Adrenal gland (tissue), 12 donors: ENCODE data around the gene KRT16. TPM values are rescaled to one million over a fixed set of nuclear protein-coding genes. Genes with fewer than 3 reads are reported as not detected.

Source experiments
- DNase-seq, 7 donors: peaks; one replicate each; pipeline ENCODE4 v3.0.0-alpha.2; 2019 to 2020
- H3K27ac ChIP-seq, 5 donors: fragments of 200-600 bp; sonication (generic) in 4 of 5; 1 replicate in 3 of 5; 2 replicates in 2 of 5; pipeline versions ENCODE4 v1.5.1 to v1.8.0; 2016 to 2020; ENCODE audit warnings: mild to moderate bottlenecking in 1 of 5
- H3K27me3 ChIP-seq: fragments of 200-600 bp; 2 replicates; pipeline ENCODE4 v1.8.0; 2021
- H3K36me3 ChIP-seq, 2 donors: fragments of 200-600 bp; replicated peaks in 1 of 2; 1 replicate in 1 of 2; 2 replicates in 1 of 2; pipeline versions ENCODE4 v1.5.1 to v1.8.0; 2018 to 2022
- H3K4me1 ChIP-seq, 2 donors: fragments of 200-600 bp; replicated peaks in 1 of 2; 1 replicate in 1 of 2; 2 replicates in 1 of 2; pipeline versions ENCODE4 v1.5.1 to v1.8.0; 2018 to 2021
- H3K4me3 ChIP-seq, 4 donors: fragments of 200-600 bp; sonication (generic) in 3 of 4; one replicate each; pipeline ENCODE4 v1.5.1; 2016 to 2018
- H3K9me3 ChIP-seq, 3 donors: fragments of 200-600 bp; sonication (generic) in 1 of 3; replicated peaks in 1 of 3; 1 replicate in 2 of 3; 2 replicates in 1 of 3; pipeline versions ENCODE4 v1.5.1 to v1.8.0; 2016 to 2021
- CTCF ChIP-seq, 6 experiments: fragments of 450-650 bp in 4 of 6; fragments of 200-600 bp in 2 of 6; sonication (generic) in 1 of 6; IDR thresholded peaks; 1 replicate in 5 of 6; 2 replicates in 1 of 6; pipeline versions ENCODE4 v1.5.1 to v1.8.0; 2016 to 2021; ENCODE audit warnings: antibody characterized with exemption in 6 of 6, mild to moderate bottlenecking in 2 of 6, moderate library complexity in 1 of 6
- POLR2A ChIP-seq, 2 donors: fragments of 450-650 bp; IDR thresholded peaks; one replicate each; pipeline ENCODE4 v1.6.1; 2017; ENCODE audit warnings: antibody characterized with exemption in 2 of 2, mild to moderate bottlenecking in 2 of 2, moderate library complexity in 1 of 2
- WGBS, 4 donors: extraction: QIAGEN DNeasy Blood & Tissue Kit in 2 of 4; methylation state at CpG; one replicate each; pipeline versions ENCODE4 v1.1.5 to v1.1.7; 2013 to 2017; 5-methylcytosine and 5-hydroxymethylcytosine counted together
- intact Hi-C, 2 donors: fragments of 100-400 bp; cut with DNase I; formaldehyde crosslinking; loops; one replicate each; pipeline versions ENCODE4 v1.14.1 to v1.15.0; 2022 to 2023
- polyA plus RNA-seq, 3 donors: library from polyadenylated mRNA; stranded (reverse); fragments of 200-250 nt in 2 of 3; fragments of 350-450 nt in 1 of 3; fragmentation: Illumina TruSeq in 1 of 3; extraction: RNeasy Lipid Tissue Mini Kit (QIAGEN cat#74804) in 1 of 3; gene quantifications; one replicate each; pipeline ENCODE4 v1.2.3, GENCODE V29; 2013 to 2014
- total RNA-seq, 9 donors: library from RNA; depleted of rRNA in 4 of 9; stranded (reverse); fragments of >200 nt in 4 of 9; fragments of 120-200 nt in 1 of 9; fragmentation: NEBNext Ultra II Directional in 1 of 9; extraction: Animal tissue kit (Norgen Biotek cat#: 25700) in 1 of 9; gene quantifications; one replicate each; pipeline versions ENCODE4 v1.1.0 to v1.2.4, GENCODE V29; 2013 to 2023
- donor health status: healthy with polysubstance abuse.
- donor health status: Bipolar disorder and iron deficiency.
- donor health status: DM: yes; HTN: yes; CAD: no.
- donor health status: DM: no; HTN: no; CAD: no.
- donor health status: DM: no; HTN: no; CAD: no.
- donor health status: DM: yes; HTN: yes; CAD: no.

KRT16 gene
- total and polyA plus RNA-seq, 12 donors: 0.18 to 4.5 (median 0.69) TPM; not detected in 3

DNA sequence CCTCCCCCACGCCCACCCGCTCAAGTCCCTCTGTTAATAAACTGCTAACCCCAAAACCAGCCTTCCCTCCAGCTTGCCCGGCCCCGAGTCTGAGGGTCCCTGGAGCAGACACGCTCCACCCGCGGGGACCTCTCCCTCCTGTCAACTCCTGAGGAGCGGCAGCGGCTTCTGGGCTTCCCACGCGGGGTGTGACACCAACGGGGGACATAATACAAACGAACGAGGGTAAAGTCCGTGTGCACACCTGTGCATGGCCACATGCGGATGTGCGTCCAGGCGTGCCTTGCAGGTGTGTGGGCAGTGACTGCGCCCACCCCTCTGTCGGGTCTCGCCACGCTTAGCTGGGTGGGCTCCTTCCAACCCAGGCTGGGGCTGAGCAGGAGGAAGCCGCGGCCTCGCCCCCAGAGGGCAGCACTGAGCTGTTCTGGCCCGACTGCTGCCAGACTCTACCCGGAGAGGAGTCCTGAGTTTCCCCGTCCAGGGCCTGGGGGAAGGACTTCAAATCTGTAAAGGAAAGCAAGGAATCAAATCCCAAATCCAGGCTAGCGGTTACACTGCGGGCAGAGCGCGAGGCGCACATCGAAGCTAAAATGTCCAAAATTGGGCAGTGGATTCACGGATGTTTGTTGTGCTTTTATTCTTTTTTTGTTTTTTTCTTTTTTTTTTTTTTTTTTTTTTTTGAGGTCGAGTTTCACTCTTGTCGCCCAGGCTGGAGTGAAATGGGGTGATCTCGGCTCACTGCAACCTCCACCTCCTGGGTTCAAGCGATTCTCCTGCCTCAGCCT is 36.0 kb upstream of the KRT16 start:
- intact Hi-C loops: loop anchor here in 1 of 2 donors (2.0 kb wide), 1 partner anchor 100 kb away; no protein-coding TSS in a partner anchor
- no peaks in the 10 kb centered on the region for H3K9me3 ChIP-seq
- TF ChIP-seq CTCF (IDR thresholded peaks at IDR 0.05) (peak; percentile 82 to 95 (median 90)), POLR2A (IDR thresholded peaks at IDR 0.05) (no peak)
- H3K27me3 ChIP-seq: no peaks in the 10 kb centered on the region
- H3K27ac ChIP-seq: peak overlapping the region in 1 of 5 donors; percentile 60
- no peaks in the 10 kb centered on the region for H3K36me3 ChIP-seq
- WGBS, 4 donors: 3 to 5% (median 4%) methylated on average over 23 to 39 of the region's 39 CpGs
- peak; percentile 78 to 90 (median 86) for DNase-seq
- H3K4me1 ChIP-seq: peaks cover 7 to 17% of the 10 kb centered on the region in 2 donors
- H3K4me3 ChIP-seq: peak overlapping the region in 2 of 4 donors; percentile 15 to 49

DNA sequence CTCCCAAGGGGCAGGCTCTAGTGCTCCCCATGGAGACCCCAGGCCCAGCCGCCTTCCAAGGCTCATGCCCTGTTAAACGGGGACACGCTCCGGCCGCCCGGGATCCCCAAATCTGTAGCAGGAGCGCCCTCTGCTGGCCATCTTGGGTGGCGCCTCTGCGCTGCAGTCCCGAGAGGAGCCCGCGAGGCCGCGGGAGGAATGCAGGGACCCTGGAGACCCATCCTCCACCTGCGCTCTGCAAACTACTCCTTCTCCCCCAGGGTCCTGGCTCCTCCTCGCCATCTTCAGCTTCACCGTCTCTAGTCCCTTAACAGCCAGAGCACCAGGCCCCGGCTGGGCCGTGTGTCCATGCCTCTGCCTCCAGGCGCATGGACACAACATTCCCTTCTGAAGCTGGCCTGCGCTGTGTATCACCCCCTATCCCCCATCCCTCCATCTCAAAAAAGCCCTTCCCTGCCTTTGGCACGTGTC is 35.4 kb upstream of the KRT16 start:
- intact Hi-C loops: loop anchor here in 1 of 2 donors (2.0 kb wide), 1 partner anchor 99 kb away; no protein-coding TSS in a partner anchor
- Histone ChIP-seq H3K27ac (peak overlapping the region in 1 of 5 donors; percentile 35), H3K4me3 (peak overlapping the region in 1 of 4 donors; percentile 49), H3K36me3 (no peaks in the 10 kb centered on the region), H3K27me3 (no peaks in the 10 kb centered on the region), H3K9me3 (no peaks in the 10 kb centered on the region), H3K4me1 (peaks cover 7 to 17% of the 10 kb centered on the region in 2 donors)
- TF ChIP-seq CTCF (IDR thresholded peaks at IDR 0.05) (peak; percentile 82 to 97 (median 94)), POLR2A (IDR thresholded peaks at IDR 0.05) (no peak)
- DNase-seq: peak; percentile 74 to 94 (median 88)
- WGBS, 4 donors: 0 to 2% (median 1%) methylated on average over 16 to 22 of the region's 22 CpGs

GRCh38 chr17:41647038-41647813 is 34.7 kb upstream of the KRT16 start:
- Histone ChIP-seq H3K4me3 (no peak overlapping the region), H3K4me1 (peaks cover 7 to 17% of the 10 kb centered on the region in 2 donors), H3K27me3 (no peaks in the 10 kb centered on the region), H3K27ac (no peak overlapping the region), H3K36me3 (no peaks in the 10 kb centered on the region), H3K9me3 (no peaks in the 10 kb centered on the region)
- no peak for DNase-seq
- TF ChIP-seq POLR2A (IDR thresholded peaks at IDR 0.05) (no peak), CTCF (IDR thresholded peaks at IDR 0.05) (no peak)
- WGBS, 4 donors: 67 to 76% (median 68%) methylated on average over 15 of the region's 15 CpGs
- intact Hi-C loops: no loop called here
